ENCODE data around the gene FANCD2.

DNA sequence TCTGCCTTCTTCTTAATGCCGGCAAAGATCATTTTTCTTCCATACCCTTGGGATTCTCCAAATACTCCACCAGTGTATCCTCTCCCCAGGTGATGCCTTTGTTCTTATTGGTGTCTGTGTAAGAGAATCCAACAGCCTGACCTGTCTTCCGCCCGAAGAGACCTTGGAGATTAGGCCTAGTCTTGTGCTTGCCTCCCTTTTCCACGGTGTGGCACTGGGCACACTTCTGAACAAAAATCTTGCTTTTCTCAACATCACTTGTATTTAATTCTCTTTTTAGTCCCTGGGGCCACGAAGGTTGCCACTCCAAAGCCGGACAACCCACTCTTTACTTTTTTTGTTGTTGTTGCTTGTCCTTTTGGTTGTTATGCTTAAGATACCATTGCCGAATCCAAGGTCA, 25.6 kb upstream of the FANCD2 start:
- TF ChIP-seq, protein P1, sequence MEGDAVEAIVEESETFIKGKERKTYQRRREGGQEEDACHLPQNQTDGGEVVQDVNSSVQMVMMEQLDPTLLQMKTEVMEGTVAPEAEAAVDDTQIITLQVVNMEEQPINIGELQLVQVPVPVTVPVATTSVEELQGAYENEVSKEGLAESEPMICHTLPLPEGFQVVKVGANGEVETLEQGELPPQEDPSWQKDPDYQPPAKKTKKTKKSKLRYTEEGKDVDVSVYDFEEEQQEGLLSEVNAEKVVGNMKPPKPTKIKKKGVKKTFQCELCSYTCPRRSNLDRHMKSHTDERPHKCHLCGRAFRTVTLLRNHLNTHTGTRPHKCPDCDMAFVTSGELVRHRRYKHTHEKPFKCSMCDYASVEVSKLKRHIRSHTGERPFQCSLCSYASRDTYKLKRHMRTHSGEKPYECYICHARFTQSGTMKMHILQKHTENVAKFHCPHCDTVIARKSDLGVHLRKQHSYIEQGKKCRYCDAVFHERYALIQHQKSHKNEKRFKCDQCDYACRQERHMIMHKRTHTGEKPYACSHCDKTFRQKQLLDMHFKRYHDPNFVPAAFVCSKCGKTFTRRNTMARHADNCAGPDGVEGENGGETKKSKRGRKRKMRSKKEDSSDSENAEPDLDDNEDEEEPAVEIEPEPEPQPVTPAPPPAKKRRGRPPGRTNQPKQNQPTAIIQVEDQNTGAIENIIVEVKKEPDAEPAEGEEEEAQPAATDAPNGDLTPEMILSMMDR (IDR thresholded peaks at IDR 0.05; ENCODE audit: low read depth, low read length, poor library complexity, severe bottlenecking): no peak
- TF ChIP-seq EZH2phosphoT487 (IDR thresholded peaks at IDR 0.05; ENCODE audit: borderline replicate concordance, low read length): no peak
